GM12878 (cell line): ENCODE measurements around the gene SNCA. TPM values are rescaled to one million over a fixed set of nuclear protein-coding genes. Genes with fewer than 3 reads are reported as not detected.

Experiments used
- ATAC-seq: fragments of 200-7000 bp; cut with Tn5 transposase; 3 replicates; pipeline ENCODE4 v1.9.1; 2020; ENCODE audit warnings: mild to moderate bottlenecking, moderate library complexity
- BruUV-seq: library from RNA; stranded (reverse); fragments of 400-500 nt; replicated peaks from 2 replicates; lab custom pipeline; 2021; lab: Mats Ljungman, UMichigan
- CTCF ChIA-PET: fragments of 300-600 bp; sonication (Branson Sonifier 250); formaldehyde crosslinking; extraction: SDS; loops from one replicate; lab custom pipeline; 2021; ENCODE audit warnings: inconsistent platforms; lab: Yijun Ruan, JAX
- POLR2A ChIA-PET: fragments of 350-600 bp; formaldehyde crosslinking; extraction: SDS; loops from one replicate; lab custom pipeline; 2021; ENCODE audit warnings: inconsistent platforms; lab: Charles Lee
- RAD21 ChIA-PET: fragments of 300-600 bp; sonication (Branson Sonifier 250); formaldehyde crosslinking; loops from one replicate; lab custom pipeline; 2023; ENCODE audit warnings: antibody characterized with exemption; ENCODE audit not compliant: unreplicated experiment; lab: Charles Lee
- SMC1A ChIA-PET: fragments of 300-600 bp; sonication (Branson Sonifier 250); formaldehyde crosslinking; loops from one replicate; lab custom pipeline; 2023; ENCODE audit not compliant: unreplicated experiment, uncharacterized antibody; lab: Charles Lee
- DNase-seq: peaks from one replicate; pipeline ENCODE4 v3.0.0-alpha.2; 2011; ENCODE audit warnings: low read depth, low spot score
- FAIRE-seq: peaks from 3 replicates; lab custom pipeline; 2011; peaks lifted over from hg19 to GRCh38; lab: Jason Lieb, UNC
- H2AFZ ChIP-seq: 2 replicates; pipeline ENCODE4 v1.6.0; 2011; ENCODE audit warnings: low read depth, low read length, control low read depth; ENCODE audit not compliant: control insufficient read depth
- H3K27ac ChIP-seq: 2 replicates; pipeline ENCODE4 v1.5.1; 2011; ENCODE audit warnings: control low read depth; ENCODE audit not compliant: control insufficient read depth, insufficient read depth
- H3K27me3 ChIP-seq, 2 experiments: replicated peaks in 1 of 2; 2 replicates each; pipeline versions ENCODE4 v1.6.0 to v1.6.1; 2011; ENCODE audit warnings: low read length in 1 of 2; ENCODE audit not compliant: control insufficient read depth in 2 of 2, insufficient read depth in 2 of 2
- H3K36me3 ChIP-seq, 2 experiments: 2 replicates each; pipeline ENCODE4 v1.5.1; 2011; ENCODE audit warnings: low read length in 1 of 2; ENCODE audit not compliant: control insufficient read depth in 2 of 2, insufficient read depth in 2 of 2
- H3K4me1 ChIP-seq: 2 replicates; pipeline ENCODE4 v1.6.1; 2011; ENCODE audit warnings: mild to moderate bottlenecking, low read length, moderate library complexity, mixed read lengths; ENCODE audit not compliant: control insufficient read depth, insufficient read depth
- H3K4me2 ChIP-seq: 2 replicates; pipeline ENCODE4 v1.6.0; 2011; ENCODE audit warnings: control low read depth; ENCODE audit not compliant: control insufficient read depth, insufficient read depth
- H3K4me3 ChIP-seq: fragments of 200-600 bp; sonication (generic); 2 replicates; pipeline ENCODE4 v1.5.1; 2016
- H3K79me2 ChIP-seq: 2 replicates; pipeline ENCODE4 v1.6.0; 2011; ENCODE audit warnings: low read length; ENCODE audit not compliant: control insufficient read depth, insufficient read depth
- H3K9ac ChIP-seq: 2 replicates; pipeline ENCODE4 v1.8.0; 2011; ENCODE audit warnings: low read length, control low read depth, mixed read lengths; ENCODE audit not compliant: control insufficient read depth, insufficient read depth
- H3K9me3 ChIP-seq: replicated peaks from 3 replicates; pipeline ENCODE4 v1.5.1; 2011; ENCODE audit warnings: mild to moderate bottlenecking, low read length; ENCODE audit not compliant: control insufficient read depth, insufficient read depth
- H4K20me1 ChIP-seq: 2 replicates; pipeline ENCODE4 v1.6.0; 2011; ENCODE audit not compliant: control insufficient read depth, insufficient read depth
- CREB1 ChIP-seq: IDR thresholded peaks from 2 replicates; pipeline ENCODE4 v1.6.1; 2012; ENCODE audit warnings: low read depth, mild to moderate bottlenecking, inconsistent platforms
- CREM ChIP-seq: IDR thresholded peaks from 2 replicates; pipeline ENCODE4 v1.6.1; 2014; ENCODE audit warnings: antibody characterized with exemption, low read depth
- GABPA ChIP-seq: IDR thresholded peaks from 2 replicates; pipeline ENCODE4 v1.6.1; 2014; ENCODE audit warnings: antibody characterized with exemption, low read depth, mild to moderate bottlenecking, inconsistent platforms
- JUNB ChIP-seq: IDR thresholded peaks from 2 replicates; pipeline ENCODE4 v1.6.1; 2016; ENCODE audit warnings: antibody characterized with exemption, mild to moderate bottlenecking
- KDM1A ChIP-seq: fragments of 200-600 bp; sonication (generic); IDR thresholded peaks from 2 replicates; pipeline ENCODE4 v1.6.1; 2016; ENCODE audit warnings: borderline replicate concordance
- KLF5 ChIP-seq: fragments of 450-650 bp; IDR thresholded peaks from 2 replicates; pipeline ENCODE4 v1.6.1; 2014; ENCODE audit warnings: mild to moderate bottlenecking; ENCODE audit not compliant: partially characterized antibody
- MEF2A ChIP-seq: IDR thresholded peaks from 2 replicates; pipeline ENCODE4 v1.6.1; 2011; ENCODE audit warnings: low read depth, mild to moderate bottlenecking, low read length, moderate library complexity; ENCODE audit not compliant: insufficient read depth
- MXI1 ChIP-seq: fragments of 150-350 bp; IDR thresholded peaks from 2 replicates; pipeline ENCODE4 v1.6.1; 2011; ENCODE audit warnings: low read depth, mild to moderate bottlenecking, inconsistent platforms, low read length, improper control_type of control experiment
- PBX3 ChIP-seq: IDR thresholded peaks from 2 replicates; pipeline ENCODE4 v1.6.1; 2011; ENCODE audit warnings: mild to moderate bottlenecking, low read depth, low read length, moderate library complexity; ENCODE audit not compliant: insufficient replicate concordance
- SKIL ChIP-seq: fragments of 450-650 bp; IDR thresholded peaks from 2 replicates; pipeline ENCODE4 v1.6.1; 2017; ENCODE audit warnings: mild to moderate bottlenecking, low read depth, inconsistent platforms; ENCODE audit not compliant: poor library complexity, severe bottlenecking
- SREBF1 ChIP-seq: IDR thresholded peaks from 2 replicates; pipeline ENCODE4 v1.6.1; 2012; ENCODE audit warnings: mild to moderate bottlenecking, low read length
- TCF12 ChIP-seq: IDR thresholded peaks from 2 replicates; pipeline ENCODE4 v1.6.1; 2011; ENCODE audit warnings: low read depth, mild to moderate bottlenecking, low read length
- ZBTB33 ChIP-seq: fragments of 450-650 bp; IDR thresholded peaks from 2 replicates; pipeline ENCODE4 v1.6.1; 2017; ENCODE audit warnings: mild to moderate bottlenecking
- ZZZ3 ChIP-seq: IDR thresholded peaks from 2 replicates; pipeline ENCODE4 v1.6.1; 2011; ENCODE audit warnings: low read depth; ENCODE audit not compliant: control insufficient read depth, insufficient read length
- WGBS: methylation state at CpG from one replicate; pipeline ENCODE4 v1.1.6; 2016; ENCODE audit warnings: low lambda C conversion rate; ENCODE audit not compliant: insufficient replicate concordance, insufficient coverage; ENCODE audit errors: missing lambda C conversion rate; 5-methylcytosine and 5-hydroxymethylcytosine counted together
- in situ Hi-C: fragments of 300-500 bp; cut with MboI; formaldehyde crosslinking; loops from 9 replicates; pipeline ENCODE4 v1.14.3; 2018; ENCODE audit warnings: mixed read lengths
- intact Hi-C: fragments of 100-400 bp; cut with micrococcal nuclease; formaldehyde crosslinking; loops from one replicate; pipeline ENCODE4 v1.14.2; 2022; ENCODE audit not compliant: unreplicated experiment
- polyA plus RNA-seq, 11 experiments: library from polyadenylated mRNA; depleted of rRNA in 4 of 11; unstranded in 6 of 11; stranded (reverse) in 5 of 11; fragments of >200 nt; fragmentation: Nextera tagmentation in 4 of 11; fragmentation: Illumina TruSeq in 1 of 11; extraction: Ambion mirVana in 4 of 11; extraction: Trizol in 1 of 11; gene quantifications; 1 replicate in 1 of 11; 2 replicates in 10 of 11; pipeline versions ENCODE4 v1.2.1 to v1.2.3, GENCODE V29; 2011 to 2016; ENCODE audit warnings: inconsistent platforms in 2 of 11, missing spikeins in 2 of 11, low read depth in 1 of 11
- total RNA-seq, 4 experiments: library from RNA; depleted of rRNA in 3 of 4; stranded (reverse); fragments of >200 nt in 3 of 4; fragmentation: Illumina TruSeq in 1 of 4; extraction: Trizol in 1 of 4; gene quantifications; 2 replicates each; pipeline versions ENCODE4 v1.2.1 to v1.2.3, GENCODE V29; 2013 to 2021
- TF ChIP-seq, protein P1 (sequence below): fragments of 450-650 bp; IDR thresholded peaks from 2 replicates; pipeline ENCODE4 v1.6.1; 2016; ENCODE audit warnings: mild to moderate bottlenecking, moderate library complexity, borderline replicate concordance

Gene SNCA
- total and polyA plus RNA-seq, 10 of the 15 experiments (the other 5 are each of a cell fraction or from before 2014, with no cell fraction given): 0.22 TPM; not detected in 9

- Histone ChIP-seq H2AFZ (no peak overlapping the region), H3K27me3 (no peaks in the 10 kb centered on the region), H3K27ac (no peak overlapping the region), H3K36me3 (no peaks in the 10 kb centered on the region), H3K4me2 (no peak overlapping the region), H3K79me2 (no peaks in the 10 kb centered on the region), H3K9ac (no peak overlapping the region), H3K4me1 (no peaks in the 10 kb centered on the region), H3K4me3 (no peak overlapping the region), H3K9me3 (no peaks in the 10 kb centered on the region), H4K20me1 (no peaks in the 10 kb centered on the region)
- CTCF ChIA-PET: no interaction called here
- intact Hi-C loops (no loop called here), in situ Hi-C loops (no loop called here)
- SMC1A ChIA-PET: no interaction called here
- 2% methylated on average over 2 of the region's 2 CpGs for WGBS
- DNase-seq: no peak
- FAIRE-seq: no peak
- POLR2A ChIA-PET: no interaction called here
- no peak for ATAC-seq
- no TSS peak for BruUV-seq
- RAD21 ChIA-PET: no interaction called here
- TF ChIP-seq SKIL (no peak), PBX3 (no peak), JUNB (no peak), SREBF1 (no peak), CREM (no peak), MEF2A (no peak), KLF5 (no peak), ZZZ3 (no peak), TCF12 (no peak), ZBTB33 (no peak), CREB1 (no peak), KDM1A (no peak), MXI1 (no peak), GABPA (no peak)
- TF ChIP-seq, protein P1, sequence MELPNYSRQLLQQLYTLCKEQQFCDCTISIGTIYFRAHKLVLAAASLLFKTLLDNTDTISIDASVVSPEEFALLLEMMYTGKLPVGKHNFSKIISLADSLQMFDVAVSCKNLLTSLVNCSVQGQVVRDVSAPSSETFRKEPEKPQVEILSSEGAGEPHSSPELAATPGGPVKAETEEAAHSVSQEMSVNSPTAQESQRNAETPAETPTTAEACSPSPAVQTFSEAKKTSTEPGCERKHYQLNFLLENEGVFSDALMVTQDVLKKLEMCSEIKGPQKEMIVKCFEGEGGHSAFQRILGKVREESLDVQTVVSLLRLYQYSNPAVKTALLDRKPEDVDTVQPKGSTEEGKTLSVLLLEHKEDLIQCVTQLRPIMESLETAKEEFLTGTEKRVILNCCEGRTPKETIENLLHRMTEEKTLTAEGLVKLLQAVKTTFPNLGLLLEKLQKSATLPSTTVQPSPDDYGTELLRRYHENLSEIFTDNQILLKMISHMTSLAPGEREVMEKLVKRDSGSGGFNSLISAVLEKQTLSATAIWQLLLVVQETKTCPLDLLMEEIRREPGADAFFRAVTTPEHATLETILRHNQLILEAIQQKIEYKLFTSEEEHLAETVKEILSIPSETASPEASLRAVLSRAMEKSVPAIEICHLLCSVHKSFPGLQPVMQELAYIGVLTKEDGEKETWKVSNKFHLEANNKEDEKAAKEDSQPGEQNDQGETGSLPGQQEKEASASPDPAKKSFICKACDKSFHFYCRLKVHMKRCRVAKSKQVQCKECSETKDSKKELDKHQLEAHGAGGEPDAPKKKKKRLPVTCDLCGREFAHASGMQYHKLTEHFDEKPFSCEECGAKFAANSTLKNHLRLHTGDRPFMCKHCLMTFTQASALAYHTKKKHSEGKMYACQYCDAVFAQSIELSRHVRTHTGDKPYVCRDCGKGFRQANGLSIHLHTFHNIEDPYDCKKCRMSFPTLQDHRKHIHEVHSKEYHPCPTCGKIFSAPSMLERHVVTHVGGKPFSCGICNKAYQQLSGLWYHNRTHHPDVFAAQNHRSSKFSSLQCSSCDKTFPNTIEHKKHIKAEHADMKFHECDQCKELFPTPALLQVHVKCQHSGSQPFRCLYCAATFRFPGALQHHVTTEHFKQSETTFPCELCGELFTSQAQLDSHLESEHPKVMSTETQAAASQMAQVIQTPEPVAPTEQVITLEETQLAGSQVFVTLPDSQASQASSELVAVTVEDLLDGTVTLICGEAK: no peak
Observed at GRCh38 chr4:89682808-89683207, 154.2 kb downstream of the SNCA start.
